GM12872 (cell line): ENCODE data around the gene GATAD2A.

Experiments used
- TF ChIP-seq, protein P1 (sequence below): IDR thresholded peaks from 3 replicates; pipeline ENCODE4 v1.5.1; 2011; ENCODE audit warnings: low read depth, mild to moderate bottlenecking, low read length, moderate library complexity; ENCODE audit not compliant: insufficient read depth

GATAD2A gene

DNA sequence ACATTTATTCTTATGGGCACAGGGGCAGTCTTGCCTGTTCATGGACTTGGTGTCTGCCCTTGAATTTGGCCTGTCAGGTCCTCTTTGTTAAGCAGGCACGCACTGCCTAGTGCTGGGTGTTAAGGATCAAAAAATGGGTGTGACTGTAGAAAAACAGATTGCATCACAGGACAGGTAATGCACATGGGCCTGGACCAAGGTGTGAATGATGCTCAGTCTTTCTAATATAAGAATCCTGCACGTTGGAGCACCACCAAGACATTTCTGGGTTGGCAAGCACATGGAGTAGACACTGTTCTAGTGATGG is 33.7 kb downstream of the GATAD2A start:
- TF ChIP-seq, protein P1, sequence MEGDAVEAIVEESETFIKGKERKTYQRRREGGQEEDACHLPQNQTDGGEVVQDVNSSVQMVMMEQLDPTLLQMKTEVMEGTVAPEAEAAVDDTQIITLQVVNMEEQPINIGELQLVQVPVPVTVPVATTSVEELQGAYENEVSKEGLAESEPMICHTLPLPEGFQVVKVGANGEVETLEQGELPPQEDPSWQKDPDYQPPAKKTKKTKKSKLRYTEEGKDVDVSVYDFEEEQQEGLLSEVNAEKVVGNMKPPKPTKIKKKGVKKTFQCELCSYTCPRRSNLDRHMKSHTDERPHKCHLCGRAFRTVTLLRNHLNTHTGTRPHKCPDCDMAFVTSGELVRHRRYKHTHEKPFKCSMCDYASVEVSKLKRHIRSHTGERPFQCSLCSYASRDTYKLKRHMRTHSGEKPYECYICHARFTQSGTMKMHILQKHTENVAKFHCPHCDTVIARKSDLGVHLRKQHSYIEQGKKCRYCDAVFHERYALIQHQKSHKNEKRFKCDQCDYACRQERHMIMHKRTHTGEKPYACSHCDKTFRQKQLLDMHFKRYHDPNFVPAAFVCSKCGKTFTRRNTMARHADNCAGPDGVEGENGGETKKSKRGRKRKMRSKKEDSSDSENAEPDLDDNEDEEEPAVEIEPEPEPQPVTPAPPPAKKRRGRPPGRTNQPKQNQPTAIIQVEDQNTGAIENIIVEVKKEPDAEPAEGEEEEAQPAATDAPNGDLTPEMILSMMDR = no peak

DNA sequence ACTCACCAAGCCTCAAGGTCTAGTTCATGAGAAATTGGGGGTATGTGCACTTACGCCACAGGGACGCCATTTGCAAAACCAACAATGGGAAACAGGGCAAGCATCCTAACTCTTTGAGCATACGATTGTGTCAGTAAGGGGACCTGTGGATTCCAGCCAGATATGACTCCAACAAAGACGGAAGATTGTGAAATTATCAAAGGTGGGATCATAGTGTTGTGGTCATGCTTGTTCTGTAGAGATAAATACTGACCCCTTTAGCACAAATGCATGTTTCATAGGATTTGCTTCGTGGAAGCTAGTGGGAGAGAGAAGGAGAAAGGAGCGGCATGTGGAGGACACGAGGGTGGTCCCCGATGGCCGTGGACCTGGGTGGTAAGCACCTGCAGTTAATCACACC is 37.8 kb downstream of the GATAD2A start:
- TF ChIP-seq, protein P1 = no peak

DNA sequence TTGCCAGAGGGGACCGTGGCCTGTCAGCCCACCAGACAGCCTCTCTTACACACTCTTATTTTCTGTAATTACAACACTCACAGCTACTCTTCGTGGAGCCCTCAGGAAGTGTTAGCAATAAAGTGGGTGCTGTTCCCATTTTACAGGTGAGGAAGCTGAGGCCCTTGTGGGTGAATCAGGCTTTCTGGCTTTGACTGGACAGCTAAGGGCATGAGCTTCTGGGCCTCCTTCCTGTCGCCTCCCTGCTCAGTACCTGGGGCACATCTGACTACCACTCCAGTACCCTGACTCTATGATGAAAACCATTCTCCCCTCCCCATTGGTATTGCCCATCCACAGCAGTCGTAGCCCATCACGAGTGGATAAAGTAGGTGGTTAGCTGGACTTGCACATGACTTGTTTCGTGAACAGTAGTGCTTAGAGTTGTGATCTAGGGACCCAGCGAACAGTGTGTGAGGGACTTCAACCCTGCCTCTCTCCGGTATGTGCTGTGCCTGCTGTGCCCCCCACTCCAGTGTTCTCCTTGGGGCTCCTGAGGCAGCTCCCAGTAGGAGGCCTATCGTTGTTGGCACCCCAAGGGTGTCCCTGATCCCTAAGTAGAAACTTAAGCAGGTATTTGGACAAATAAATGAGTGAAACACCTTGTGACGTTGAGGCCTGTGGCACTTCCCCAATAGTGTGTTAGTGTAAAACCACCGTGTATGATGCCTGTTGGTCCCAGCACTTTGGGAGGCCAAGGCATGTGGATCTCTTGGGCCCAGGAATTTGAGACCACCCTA is 38.6 kb downstream of the GATAD2A start:
- TF ChIP-seq, protein P1 = no peak

DNA sequence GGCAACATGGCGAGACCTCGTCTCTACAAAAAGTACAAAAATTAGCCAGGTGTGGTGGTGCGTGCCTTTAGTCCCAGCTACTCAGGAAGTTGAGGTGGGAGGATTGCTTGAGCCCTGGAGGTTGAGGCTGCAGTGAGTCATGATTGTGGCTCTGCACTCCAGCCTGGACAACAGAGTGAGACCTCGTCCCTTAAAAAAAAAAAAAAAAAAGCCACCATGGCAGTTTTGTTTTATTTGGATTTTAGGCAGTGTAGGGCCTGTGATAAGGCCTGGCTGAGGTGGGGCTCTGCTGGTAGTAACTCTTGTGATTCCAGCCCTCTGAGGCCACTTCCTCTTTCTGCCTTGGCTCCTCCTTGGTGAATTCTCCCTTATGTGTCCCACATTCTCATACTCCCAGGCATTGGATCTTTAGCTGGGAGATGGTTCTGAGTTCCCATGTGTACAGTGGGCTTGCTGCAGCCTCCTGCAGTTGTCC is 39.2 kb downstream of the GATAD2A start:
- TF ChIP-seq, protein P1 = no peak

DNA sequence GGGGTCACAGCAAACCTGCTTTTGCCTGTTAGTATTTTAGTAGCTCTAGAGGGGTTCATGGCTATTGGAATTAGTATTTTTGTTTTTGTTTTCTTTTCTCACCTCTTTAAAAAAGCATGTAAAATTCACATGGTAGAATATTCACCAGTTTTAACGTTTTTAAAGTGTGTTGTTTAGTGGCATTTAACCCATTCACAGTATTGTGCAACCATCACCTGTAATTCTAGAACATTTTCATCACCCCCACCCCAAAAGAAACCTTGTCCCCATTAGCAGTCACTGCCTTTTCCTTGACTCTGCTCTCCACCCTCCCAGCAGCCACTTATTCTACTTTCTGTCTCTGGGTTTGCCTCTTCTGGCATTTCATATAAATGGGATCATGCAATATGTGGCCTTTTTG is 39.8 kb downstream of the GATAD2A start:
- TF ChIP-seq, protein P1 = no peak

DNA sequence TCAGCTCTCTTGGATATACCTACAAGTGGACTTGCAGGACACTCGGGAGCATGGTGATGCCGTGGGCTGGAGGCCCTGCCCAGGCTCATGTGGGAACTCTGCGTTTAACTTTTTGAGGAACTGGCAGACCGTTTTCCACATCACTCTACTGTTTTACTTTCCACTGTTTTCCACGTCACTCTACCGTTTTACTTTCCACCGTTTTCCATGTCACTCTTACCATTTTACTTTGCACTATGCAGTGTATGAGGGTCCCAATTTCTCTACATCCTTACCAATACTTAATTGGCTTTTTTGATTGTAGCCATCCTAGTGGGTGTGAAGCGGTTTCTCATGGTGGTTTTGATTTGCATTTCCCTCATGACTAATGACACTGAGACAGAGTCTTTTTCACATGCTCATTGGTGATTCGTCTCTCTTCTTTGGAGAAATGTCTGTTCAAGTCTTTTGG is 40.5 kb downstream of the GATAD2A start:
- TF ChIP-seq, protein P1 = no peak

DNA sequence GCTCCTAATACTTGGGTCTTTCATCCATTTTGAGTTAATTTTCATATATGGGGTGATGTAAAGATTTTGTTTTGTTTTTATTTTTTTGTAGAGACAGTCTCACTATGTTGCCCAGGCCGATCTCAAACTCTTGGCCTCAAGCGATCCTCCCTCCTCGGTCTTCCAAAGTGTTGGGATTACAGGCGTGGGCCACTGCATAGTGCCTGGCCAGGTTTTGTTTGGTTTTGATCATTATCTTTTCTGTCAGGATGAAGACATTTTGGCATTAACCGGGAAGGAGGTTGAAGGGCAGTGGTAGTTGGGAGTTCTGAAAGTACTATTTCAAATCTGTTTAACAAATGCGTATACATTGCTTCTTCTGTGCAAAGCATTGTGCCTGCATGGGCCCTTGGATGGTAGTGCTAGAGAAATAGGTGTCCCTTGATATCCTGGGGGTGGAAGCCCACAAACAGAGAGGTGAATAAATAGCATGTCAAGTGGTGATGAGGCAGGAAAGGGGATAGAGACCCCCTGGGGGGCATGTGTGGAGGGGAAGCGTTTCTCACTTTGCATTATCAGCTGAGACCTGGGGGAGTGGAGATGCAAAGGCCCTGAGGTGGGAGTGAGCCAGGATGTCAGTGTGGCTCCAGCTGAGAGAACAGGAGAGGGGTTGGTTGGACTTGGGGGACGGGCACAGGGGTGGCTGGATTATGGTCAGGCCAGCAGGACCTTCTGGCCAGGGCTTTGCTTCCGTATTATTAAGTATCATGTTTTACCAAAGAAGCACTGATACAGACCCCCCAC is 41.4 kb downstream of the GATAD2A start:
- TF ChIP-seq, protein P1 = no peak
